EH (cell line): ENCODE results near the gene CIZ1.

Experiments used
- DNase-seq: peaks from one replicate; pipeline ENCODE4 v3.0.0-alpha.2; 2015; ENCODE audit warnings: low read depth

Gene CIZ1

GRCh38 chr9:128124873-128125579 lies 66.3 kb downstream of the CIZ1 start:
- peak; percentile 48 for DNase-seq

GRCh38 chr9:128124451-128124850 lies 66.9 kb downstream of the CIZ1 start:
- no peak for DNase-seq

- no peak for DNase-seq
Measured at GRCh38 chr9:128123451-128124080, 67.8 kb downstream of the CIZ1 start.

- no peak for DNase-seq
Measured at GRCh38 chr9:128122809-128123175, 68.6 kb downstream of the CIZ1 start.

GRCh38 chr9:128121924-128122808 lies 69.2 kb downstream of the CIZ1 start:
- DNase-seq = no peak

- no peak for DNase-seq
Measured at GRCh38 chr9:128121466-128121810, 69.9 kb downstream of the CIZ1 start.

- DNase-seq = no peak
Measured at GRCh38 chr9:128120741-128121465, 70.5 kb downstream of the CIZ1 start.

GRCh38 chr9:128120061-128120740 lies 71.2 kb downstream of the CIZ1 start:
- no peak for DNase-seq

GRCh38 chr9:128118971-128119665 lies 72.3 kb downstream of the CIZ1 start:
- no peak for DNase-seq

- no peak for DNase-seq
Measured at GRCh38 chr9:128118472-128118857, 72.9 kb downstream of the CIZ1 start.

- peak; percentile 86 for DNase-seq
Measured at GRCh38 chr9:128117613-128118471, 73.5 kb downstream of the CIZ1 start.

- no peak for DNase-seq
Measured at GRCh38 chr9:128116104-128117083, 75.0 kb downstream of the CIZ1 start.
